GM18907 (cell line): Measurements from ENCODE around the gene MDN1.
"Not testable (repeated sequence)": the region's sequence is repeated elsewhere in the genome, so short reads cannot be mapped to it uniquely, and the experiment has no call there.

Experiments
- ATAC-seq: cut with Tn5 transposase; IDR thresholded peaks from one replicate; pipeline ENCODE4 v1.9.1; 2021; ENCODE audit warnings: mild to moderate bottlenecking, moderate library complexity; ENCODE audit not compliant: unreplicated experiment

MDN1 gene

DNA sequence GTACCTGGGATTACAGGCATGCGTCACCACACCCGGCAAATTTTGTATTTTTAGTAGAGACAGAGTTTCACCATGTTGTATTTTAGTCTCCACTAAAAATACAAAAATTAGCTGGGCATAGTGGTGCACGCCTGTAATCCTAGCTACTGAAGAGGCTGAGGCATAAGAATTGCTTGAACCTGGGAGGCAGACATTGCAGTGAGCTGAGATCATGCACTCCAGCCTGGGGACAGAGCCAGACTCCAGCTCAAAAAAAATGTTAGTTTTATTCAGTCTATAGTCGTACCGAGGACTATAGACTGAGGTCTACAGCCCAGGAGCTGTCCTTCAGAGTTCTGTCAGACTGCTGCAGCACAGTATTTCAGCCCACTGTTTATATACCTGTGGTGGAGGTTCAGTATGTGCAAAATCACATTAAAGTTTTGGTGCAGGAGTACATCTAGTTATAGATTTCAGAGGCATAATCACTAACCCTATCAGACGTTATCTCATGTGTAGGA is 6.5 kb upstream of the MDN1 start:
- no peak for ATAC-seq

- ATAC-seq, result peak; percentile 32
These were observed 638 bp downstream of the MDN1 start for GRCh38 chr6:89818977-89819335.

GRCh38 chr6:89817481-89817880 is 2.1 kb downstream of the MDN1 start:
- ATAC-seq, result no peak

DNA sequence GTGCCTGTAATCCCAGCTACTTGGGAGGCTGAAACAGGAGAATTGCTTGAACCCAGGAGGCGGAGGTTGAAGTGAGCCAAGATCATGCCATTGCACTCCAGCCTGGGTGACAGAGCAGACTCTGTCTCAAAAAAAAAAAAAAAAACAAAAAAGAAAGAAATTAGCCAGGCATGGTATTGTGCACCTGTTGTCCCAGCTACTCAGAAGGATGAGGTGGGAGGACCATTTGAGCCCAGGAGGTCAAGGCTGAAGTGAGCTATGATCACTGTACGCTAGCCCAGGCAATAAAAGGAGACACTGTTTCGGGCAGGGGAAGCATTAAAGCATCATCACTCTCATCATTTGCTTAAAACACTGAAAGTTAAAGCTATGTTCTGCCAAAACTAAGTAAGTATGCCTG is 6.2 kb downstream of the MDN1 start:
- ATAC-seq, result not testable (repeated sequence)

DNA sequence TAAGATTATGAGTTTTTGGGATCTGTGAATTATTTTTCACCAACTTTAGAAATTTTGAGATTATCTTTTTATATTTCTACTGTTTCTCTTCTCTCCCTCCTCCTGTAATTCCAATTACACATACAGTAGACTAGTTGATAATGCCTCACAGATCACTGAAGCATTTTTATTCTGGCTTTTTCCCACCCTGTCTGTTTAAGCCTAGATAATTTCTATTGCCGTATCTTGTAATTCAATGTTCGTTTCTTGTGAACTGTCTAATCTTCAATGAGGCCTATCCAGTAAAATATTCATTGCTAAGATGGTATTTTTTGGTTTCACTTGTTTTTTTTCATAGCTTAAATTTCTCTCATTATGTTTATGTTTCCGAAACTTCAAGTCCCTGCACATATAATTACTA is 12.0 kb downstream of the MDN1 start:
- no peak for ATAC-seq

DNA sequence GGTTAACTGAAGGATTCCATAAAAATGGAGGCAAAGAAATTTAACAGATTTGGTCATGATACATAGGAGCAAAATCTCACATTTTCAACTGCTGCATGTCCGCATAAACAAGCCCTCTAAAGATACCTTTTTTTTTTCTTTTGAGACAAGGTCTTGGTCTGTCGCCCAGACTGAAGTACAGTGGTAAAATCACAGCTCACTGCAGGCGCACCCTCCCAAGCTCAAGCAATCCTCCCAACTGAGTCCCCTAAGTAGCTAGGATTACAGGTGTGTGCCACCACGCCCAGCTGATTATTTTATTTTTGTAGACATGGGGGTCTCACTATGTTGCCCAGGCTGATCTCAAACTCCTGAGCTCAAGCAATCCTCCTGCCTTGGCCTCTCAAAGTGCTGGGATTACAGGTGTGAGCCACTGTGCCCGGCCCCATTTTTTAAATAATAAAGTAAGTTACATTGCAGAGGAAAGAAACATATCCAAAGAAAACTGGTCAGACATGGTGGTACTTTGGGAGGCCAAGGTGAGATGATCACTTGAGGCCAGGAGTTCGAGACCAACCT is 13.7 kb downstream of the MDN1 start:
- ATAC-seq, result no peak

DNA sequence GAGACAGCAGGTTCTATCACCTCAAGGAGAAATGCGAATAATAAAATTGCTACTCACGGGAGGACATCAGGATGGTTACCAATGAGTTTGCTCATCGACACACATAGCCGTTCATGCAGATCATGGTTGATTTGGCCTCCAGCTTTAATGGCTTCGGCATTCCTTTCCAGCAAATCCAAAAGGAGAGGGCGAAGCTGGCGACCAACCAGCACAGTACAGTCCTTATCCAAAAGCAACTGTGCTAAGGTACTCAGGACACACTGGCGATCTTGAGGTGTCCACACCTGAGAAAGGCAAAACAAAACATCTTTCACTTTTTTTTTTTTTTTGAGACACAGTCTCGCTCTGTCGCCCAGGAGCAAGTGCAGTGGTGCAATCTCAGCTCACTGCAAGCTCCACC is 16.3 kb downstream of the MDN1 start:
- ATAC-seq, result no peak

DNA sequence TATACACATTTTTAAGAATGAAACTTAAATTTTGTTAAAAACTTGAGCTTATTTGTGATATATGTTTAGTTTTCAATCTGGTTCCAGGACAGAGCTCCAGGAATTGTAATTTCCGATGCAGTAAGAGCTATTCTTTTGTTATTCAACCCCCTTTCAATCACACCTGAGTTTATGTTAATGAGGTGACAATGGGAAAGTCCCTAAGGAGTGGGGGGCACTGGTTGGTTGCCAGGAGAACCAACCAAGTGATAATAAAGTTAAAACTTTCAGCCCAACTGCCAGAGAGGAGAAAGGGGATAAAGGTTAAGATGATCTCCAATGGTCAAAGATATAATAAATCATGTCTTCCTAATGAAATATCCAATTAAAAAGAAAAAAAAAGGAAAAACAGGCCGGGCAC is 19.8 kb downstream of the MDN1 start:
- ATAC-seq, result no peak

DNA sequence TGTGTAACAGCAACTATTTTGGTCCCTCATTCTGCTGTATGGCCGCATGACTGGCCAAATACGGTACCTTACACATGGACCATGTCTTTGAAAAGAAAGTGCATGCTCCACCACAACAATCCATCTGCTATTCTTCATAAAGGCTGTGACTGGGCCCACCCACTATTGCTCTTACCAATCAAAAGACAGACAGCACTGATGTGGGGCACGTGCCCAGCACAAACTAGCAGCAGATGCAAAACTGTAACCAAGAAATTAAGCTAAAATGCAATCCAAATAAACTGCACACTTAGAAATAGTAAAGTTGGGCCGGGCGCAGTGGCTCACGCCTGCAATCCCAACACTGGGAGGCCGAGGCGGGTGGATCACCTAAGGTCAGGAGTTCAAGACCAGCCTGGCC is 20.5 kb downstream of the MDN1 start:
- no peak for ATAC-seq

DNA sequence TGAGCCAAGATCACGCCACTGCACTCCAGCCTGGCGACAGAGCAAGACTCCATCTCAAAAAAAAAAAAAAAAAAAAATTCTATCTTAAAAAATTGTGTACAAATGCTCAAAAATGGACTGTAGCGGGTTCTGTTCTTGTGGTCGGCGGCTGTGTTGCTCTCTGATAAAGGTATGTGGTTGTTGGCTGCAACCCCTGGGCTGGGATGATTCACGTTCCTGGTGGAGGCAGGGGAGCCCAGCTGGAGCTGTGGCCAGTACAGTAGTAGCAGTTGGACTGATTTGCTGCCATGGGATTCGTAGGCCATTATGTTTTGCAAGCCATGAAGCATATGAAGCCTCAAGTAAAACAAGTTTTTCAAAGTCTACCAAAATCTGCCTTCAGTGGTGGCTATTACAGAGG is 22.3 kb downstream of the MDN1 start:
- no peak for ATAC-seq

DNA sequence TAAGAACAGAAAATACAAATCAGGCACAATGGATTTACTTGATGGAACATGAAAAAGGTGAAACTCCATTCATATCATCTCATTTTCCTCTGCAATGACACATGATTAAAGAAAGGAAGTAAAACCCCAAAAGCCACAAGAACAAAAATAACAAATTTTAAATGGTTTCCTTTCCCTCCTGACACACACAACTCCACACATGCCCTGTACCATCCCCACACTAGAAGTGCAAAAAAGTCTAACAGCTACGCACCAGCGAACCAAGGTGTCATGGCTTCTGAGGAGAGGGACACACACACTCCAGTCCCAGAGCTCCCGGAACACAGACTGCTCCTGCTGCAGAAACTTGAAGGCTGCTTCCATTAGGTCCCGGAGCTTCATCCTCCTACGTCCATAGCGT is 25.3 kb downstream of the MDN1 start:
- ATAC-seq, result peak; percentile 47

- no peak for ATAC-seq
These were observed 26.0 kb downstream of the MDN1 start for GRCh38 chr6:89793586-89793985.

DNA sequence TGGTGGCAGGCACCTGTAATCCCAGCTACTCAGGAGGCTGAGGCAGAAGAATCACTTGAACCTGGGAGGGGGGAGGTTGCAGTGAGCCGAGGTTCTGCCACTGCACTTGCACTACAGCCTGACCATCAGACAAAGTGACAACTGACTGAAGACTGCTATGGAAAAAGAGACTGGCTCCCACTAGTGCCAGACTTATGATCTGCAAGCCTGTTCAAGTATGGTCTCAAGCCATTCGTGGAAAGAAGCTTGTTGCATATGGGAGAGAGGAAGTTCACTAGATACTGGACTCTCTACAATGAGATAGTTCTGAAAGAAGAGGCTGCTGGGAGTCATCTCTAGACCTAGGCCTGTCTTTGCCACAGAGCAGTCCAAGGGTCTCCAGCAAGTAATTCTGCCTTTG is 26.7 kb downstream of the MDN1 start:
- ATAC-seq, result peak; percentile 84

DNA sequence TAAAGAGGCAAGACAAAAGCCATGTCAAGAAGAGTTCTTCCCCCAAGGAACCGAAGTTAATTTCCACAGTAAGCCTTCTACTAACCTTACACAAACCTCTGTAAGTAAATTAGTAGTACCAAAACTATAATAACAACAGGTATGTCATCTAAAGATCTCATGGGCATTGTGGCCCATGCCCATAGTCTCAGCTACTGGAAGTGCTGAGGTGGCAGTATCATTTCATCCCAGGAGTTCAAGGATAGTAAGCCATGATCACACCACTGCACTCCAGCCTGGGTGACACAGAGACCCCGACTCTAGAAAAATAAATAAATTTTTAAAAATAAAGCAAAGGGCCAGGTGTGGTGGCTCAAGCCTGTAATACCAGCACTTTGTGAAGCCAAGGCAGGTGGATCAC is 29.2 kb downstream of the MDN1 start:
- ATAC-seq, result no peak

DNA sequence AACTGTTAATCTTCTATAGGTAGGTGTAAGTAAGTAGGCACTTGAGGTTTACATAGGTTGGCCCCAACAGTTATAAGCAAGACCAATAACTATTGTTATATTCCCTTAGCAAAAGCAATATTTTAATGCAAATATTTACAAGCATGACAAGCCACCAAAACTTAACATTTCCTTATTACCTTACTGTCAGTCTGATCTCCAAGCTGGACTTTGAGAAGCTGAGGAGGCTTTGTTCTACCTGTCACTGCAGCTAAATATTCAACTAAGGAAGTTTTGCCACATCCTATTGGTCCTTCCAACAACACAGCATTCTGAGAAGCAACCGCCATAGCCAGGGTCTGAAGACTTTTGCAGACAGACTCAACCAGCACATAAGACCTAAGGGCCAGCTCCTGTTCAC is 29.6 kb downstream of the MDN1 start:
- no peak for ATAC-seq

- ATAC-seq, result no peak
These were observed 31.8 kb downstream of the MDN1 start for GRCh38 chr6:89787660-89788328.

- ATAC-seq, result no peak
These were observed 32.6 kb downstream of the MDN1 start for GRCh38 chr6:89786970-89787369.

- no peak for ATAC-seq
These were observed 34.8 kb downstream of the MDN1 start for GRCh38 chr6:89784838-89785237.

DNA sequence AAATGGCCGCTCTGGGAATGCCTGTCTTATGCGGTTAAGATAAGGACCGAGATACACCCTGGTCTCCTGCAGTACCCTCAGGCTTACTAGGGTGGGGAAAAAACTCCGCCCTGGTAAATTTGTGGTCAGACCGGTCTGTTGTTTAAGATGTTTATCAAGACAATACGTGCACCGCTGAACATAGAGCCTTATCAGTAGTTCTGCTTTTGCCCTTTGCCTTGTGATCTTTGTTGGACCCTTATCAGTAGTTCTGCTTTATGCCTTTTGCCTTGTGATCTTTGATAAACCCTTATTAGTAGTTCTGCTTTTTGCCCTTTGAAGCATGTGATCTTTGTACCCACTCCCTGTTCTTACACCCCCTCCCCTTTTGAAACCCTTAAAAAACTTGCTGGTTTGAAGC is 36.3 kb downstream of the MDN1 start:
- ATAC-seq, result not testable (repeated sequence)

DNA sequence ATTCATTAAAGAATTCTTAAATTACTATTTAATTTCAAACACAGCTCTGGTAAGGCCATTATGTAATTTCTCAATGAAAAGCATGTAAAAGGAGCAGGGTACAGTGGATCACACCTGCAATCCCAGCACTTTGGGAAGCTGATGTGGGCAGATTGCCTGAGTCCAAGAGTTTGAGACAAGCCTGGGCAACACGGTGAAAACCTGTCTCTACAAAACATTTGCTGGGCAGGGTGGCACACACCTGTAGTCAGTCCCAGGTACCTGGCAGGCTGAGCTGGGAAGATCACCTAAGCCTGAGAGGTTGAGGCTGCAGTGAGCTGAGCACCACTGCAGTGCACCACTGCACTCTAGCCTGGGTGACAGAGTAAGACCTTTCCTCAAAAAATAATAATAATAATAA is 37.4 kb downstream of the MDN1 start:
- no peak for ATAC-seq

GRCh38 chr6:89781070-89782034 is 38.2 kb downstream of the MDN1 start:
- ATAC-seq, result no peak

DNA sequence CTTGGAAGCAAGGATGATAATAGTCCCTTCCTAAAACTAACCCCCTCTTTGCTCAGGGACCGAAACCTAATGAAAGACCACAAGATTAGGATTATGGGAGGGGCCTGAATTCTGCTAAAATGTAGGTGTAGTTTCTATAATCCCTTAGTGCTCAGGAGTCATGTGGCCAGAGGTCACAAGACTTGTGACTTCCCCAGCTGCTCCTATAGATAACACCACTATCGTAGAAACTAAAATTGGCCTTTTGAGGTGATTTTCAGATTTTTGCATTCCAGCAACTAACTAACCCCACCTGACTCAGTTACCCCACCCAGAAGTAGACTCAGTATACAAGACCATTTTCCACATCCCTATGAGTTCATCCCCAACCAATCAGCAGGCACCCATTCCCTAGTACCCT is 42.1 kb downstream of the MDN1 start:
- ATAC-seq, result no peak
